ENCODE measurements around the gene PSMB9.

- no peak for TF ChIP-seq YY1 (IDR thresholded peaks at IDR 0.05; ENCODE audit: insufficient read depth, insufficient read length)
- no peak for TF ChIP-seq SUZ12 (IDR thresholded peaks at IDR 0.05; ENCODE audit: extremely low read depth, insufficient read depth, insufficient read length)
Observed at GRCh38 chr6:32908897-32909296, 54.9 kb downstream of the PSMB9 start.
